Choroid plexus epithelial cell (primary cell): ENCODE results near the gene CFAP299.
A peak's percentile ranks its signal among the peaks of the same experiment; 100 is the strongest.
"Not testable (repeated sequence)": the region's sequence is repeated elsewhere in the genome, so short reads cannot be mapped to it uniquely, and the experiment has no call there.

ENCODE experiments used
- DNase-seq: peaks from one replicate; pipeline ENCODE4 v3.0.0-alpha.2; 2010; ENCODE audit warnings: low read depth
- H3K4me3 ChIP-seq: 2 replicates; pipeline ENCODE4 v1.5.1; 2011; ENCODE audit warnings: low read depth, mild to moderate bottlenecking, control low read depth, low read length, moderate library complexity
- CTCF ChIP-seq: conservative IDR thresholded peaks from 2 replicates; pipeline ENCODE4 v1.5.1; 2011; ENCODE audit warnings: low read depth, mild to moderate bottlenecking, control low read depth, inconsistent platforms, low read length, moderate library complexity

Gene CFAP299

GRCh38 chr4:80309294-80310004 lies 26.1 kb upstream of the CFAP299 start:
- no peak overlapping the region for H3K4me3 ChIP-seq
- TF ChIP-seq CTCF: no peak
- DNase-seq: peak; percentile 86

GRCh38 chr4:80311130-80311529 lies 24.4 kb upstream of the CFAP299 start:
- no peak for DNase-seq
- no peak for TF ChIP-seq CTCF
- H3K4me3 ChIP-seq: no peak overlapping the region

- no peak for DNase-seq
- no peak for TF ChIP-seq CTCF
- no peak overlapping the region for H3K4me3 ChIP-seq
These were observed 23.4 kb upstream of the CFAP299 start for GRCh38 chr4:80312124-80312523.

GRCh38 chr4:80313627-80314026 lies 21.9 kb upstream of the CFAP299 start:
- no peak for TF ChIP-seq CTCF

GRCh38 chr4:80315848-80316247 lies 19.7 kb upstream of the CFAP299 start:
- not testable (repeated sequence) for H3K4me3 ChIP-seq, DNase-seq

More at GRCh38 chr4:80313627-80314026, 21.9 kb upstream of the CFAP299 start:
- no peak overlapping the region for H3K4me3 ChIP-seq
- DNase-seq: no peak

GRCh38 chr4:80321341-80321740 lies 14.2 kb upstream of the CFAP299 start:
- no peak for TF ChIP-seq CTCF
- H3K4me3 ChIP-seq: no peak overlapping the region
- DNase-seq: no peak

GRCh38 chr4:80321776-80322175 lies 13.8 kb upstream of the CFAP299 start:
- DNase-seq: no peak
- no peak for TF ChIP-seq CTCF
- H3K4me3 ChIP-seq: no peak overlapping the region

- DNase-seq: peak; percentile 66
These were observed 12.8 kb upstream of the CFAP299 start for GRCh38 chr4:80322716-80323115.

More at GRCh38 chr4:80322716-80323115, 12.8 kb upstream of the CFAP299 start:
- no peak overlapping the region for H3K4me3 ChIP-seq
- peak; percentile 59 for TF ChIP-seq CTCF
